Fibroblast of lung (primary cell): ENCODE data around the gene GJB5. TPM values are rescaled to one million over a fixed set of nuclear protein-coding genes. Genes with fewer than 3 reads are reported as not detected.

Source experiments
- DNase-seq, 2 donors: peaks; one replicate each; pipeline versions ENCODE4 v3.0.0 to v3.0.0-alpha.2; 2010; ENCODE audit warnings: low read depth in 2 of 2
- H2AFZ ChIP-seq: 2 replicates; pipeline ENCODE4 v1.5.1; 2012; ENCODE audit warnings: low read length, control low read depth, inconsistent platforms
- H3K27ac ChIP-seq: 2 replicates; pipeline ENCODE4 v1.5.1; 2011; ENCODE audit warnings: low read length, control low read depth; ENCODE audit not compliant: insufficient read depth
- H3K27me3 ChIP-seq: 2 replicates; pipeline ENCODE4 v1.5.1; 2011; ENCODE audit warnings: mild to moderate bottlenecking, low read length; ENCODE audit not compliant: control insufficient read depth, insufficient read depth
- H3K36me3 ChIP-seq: 2 replicates; pipeline ENCODE4 v1.5.1; 2011; ENCODE audit warnings: low read length; ENCODE audit not compliant: control insufficient read depth, insufficient read depth
- H3K4me1 ChIP-seq: 2 replicates; pipeline ENCODE4 v1.5.1; 2011; ENCODE audit warnings: low read length; ENCODE audit not compliant: control insufficient read depth, insufficient read depth; ENCODE audit errors: extremely low read depth
- H3K4me2 ChIP-seq: 2 replicates; pipeline ENCODE4 v1.5.1; 2011; ENCODE audit warnings: low read length, control low read depth; ENCODE audit not compliant: insufficient read depth; ENCODE audit errors: extremely low read depth
- H3K4me3 ChIP-seq, 4 experiments: fragments of 200-600 bp in 1 of 4; sonication (generic) in 1 of 4; replicated peaks in 1 of 4; 2 replicates each; pipeline ENCODE4 v1.5.1; 2011 to 2016; ENCODE audit warnings: low read length in 4 of 4, low read depth in 3 of 4, mild to moderate bottlenecking in 3 of 4, control low read depth in 2 of 4, inconsistent platforms in 1 of 4, mixed read lengths in 1 of 4; ENCODE audit not compliant: insufficient read depth in 1 of 4; ENCODE audit errors: control extremely low read depth in 1 of 4
- H3K79me2 ChIP-seq: 2 replicates; pipeline ENCODE4 v1.5.1; 2012; ENCODE audit warnings: mild to moderate bottlenecking, low read length, inconsistent platforms; ENCODE audit not compliant: control insufficient read depth, insufficient read depth
- H3K9ac ChIP-seq: 2 replicates; pipeline ENCODE4 v1.5.1; 2011; ENCODE audit warnings: mild to moderate bottlenecking, low read length, control low read depth; ENCODE audit not compliant: insufficient read depth
- H3K9me3 ChIP-seq: 2 replicates; pipeline ENCODE4 v1.5.1; 2012; ENCODE audit warnings: low read depth, low read length; ENCODE audit not compliant: control insufficient read depth, insufficient read depth
- H4K20me1 ChIP-seq: 2 replicates; pipeline ENCODE4 v1.5.1; 2011; ENCODE audit warnings: low read length; ENCODE audit not compliant: control insufficient read depth, insufficient read depth; ENCODE audit errors: extremely low read depth
- CTCF ChIP-seq, 2 donors: IDR thresholded peaks in 1 of 2; conservative IDR thresholded peaks in 1 of 2; 1 replicate in 1 of 2; 2 replicates in 1 of 2; pipeline ENCODE4 v1.5.1; 2011 to 2012; ENCODE audit warnings: low read length in 2 of 2, control low read depth in 1 of 2, inconsistent platforms in 1 of 2, low read depth in 1 of 2, mild to moderate bottlenecking in 1 of 2
- EZH2 ChIP-seq: IDR thresholded peaks from 2 replicates; pipeline ENCODE4 v1.5.1; 2012; ENCODE audit warnings: low read length, control low read depth, mild to moderate bottlenecking; ENCODE audit errors: missing control alignments
- polyA plus RNA-seq, 2 donors: library from polyadenylated mRNA; depleted of rRNA in 1 of 2; stranded (reverse) in 1 of 2; unstranded in 1 of 2; fragments of >200 nt; gene quantifications; 2 replicates each; pipeline ENCODE4 v1.2.1, GENCODE V29; 2011 to 2012; ENCODE audit warnings: missing spikeins in 1 of 2
- total RNA-seq: library from RNA; depleted of rRNA; stranded (reverse); fragments of >200 nt; gene quantifications from 2 replicates; pipeline ENCODE4 v1.2.1, GENCODE V29; 2014

The GJB5 gene
- total and polyA plus RNA-seq, 2 donors (not counting 1 experiment from before 2014, with no cell fraction given) = not detected

GRCh38 chr1:34800214-34800613 is 45.4 kb downstream of the GJB5 start:
- H4K20me1 ChIP-seq = no peaks in the 10 kb centered on the region
- TF ChIP-seq EZH2 (no peak), CTCF (conservative IDR thresholded peaks at IDR 0.05 in 1 of 2, IDR thresholded peaks at IDR 0.05 in 1 of 2; ENCODE audit: low read depth in 1 of 2, low read length in 2 of 2) (no peak)
- H3K79me2 ChIP-seq = no peaks in the 10 kb centered on the region
- H3K4me3 ChIP-seq = no peak overlapping the region
- H3K9ac ChIP-seq = no peak overlapping the region
- no peak overlapping the region for H3K4me2 ChIP-seq
- H3K27me3 ChIP-seq = no peaks in the 10 kb centered on the region
- H2AFZ ChIP-seq = no peak overlapping the region
- H3K9me3 ChIP-seq = no peaks in the 10 kb centered on the region
- H3K27ac ChIP-seq = no peak overlapping the region
- H3K36me3 ChIP-seq = no peaks in the 10 kb centered on the region
- H3K4me1 ChIP-seq = no peaks in the 10 kb centered on the region
- DNase-seq = peak in 1 of 2 donors; percentile 48

DNA sequence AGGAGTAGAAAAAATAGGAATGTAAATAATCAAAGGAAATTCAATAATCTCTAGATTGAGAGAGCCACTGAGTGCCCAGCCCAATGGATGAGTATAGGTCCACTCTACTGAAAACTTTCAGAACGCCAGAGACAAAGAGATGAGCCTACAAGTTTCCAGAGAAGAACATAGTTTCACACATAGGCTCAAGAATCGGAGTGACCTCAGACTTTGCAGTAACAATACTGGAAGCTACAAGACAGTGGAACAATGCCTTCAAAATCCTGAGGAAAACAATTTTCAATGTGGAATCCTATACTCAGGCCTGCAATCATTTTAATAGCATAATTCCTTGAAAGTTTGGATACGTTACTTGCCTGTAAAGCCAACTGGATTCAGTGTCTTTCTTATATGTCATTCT is 48.9 kb downstream of the GJB5 start:
- Histone ChIP-seq H4K20me1 (no peaks in the 10 kb centered on the region), H3K4me2 (no peak overlapping the region), H3K9ac (no peak overlapping the region), H3K4me1 (no peaks in the 10 kb centered on the region), H3K4me3 (no peak overlapping the region), H3K79me2 (no peaks in the 10 kb centered on the region), H3K36me3 (no peaks in the 10 kb centered on the region), H2AFZ (no peak overlapping the region), H3K27me3 (no peaks in the 10 kb centered on the region), H3K27ac (no peak overlapping the region), H3K9me3 (no peaks in the 10 kb centered on the region)
- no peak for DNase-seq
- TF ChIP-seq EZH2 = no peak
- TF ChIP-seq CTCF (conservative IDR thresholded peaks at IDR 0.05 in 1 of 2, IDR thresholded peaks at IDR 0.05 in 1 of 2; ENCODE audit: low read depth in 1 of 2, low read length in 2 of 2) = no peak

GRCh38 chr1:34806396-34806795 is 51.5 kb downstream of the GJB5 start:
- TF ChIP-seq EZH2 = no peak
- TF ChIP-seq CTCF (conservative IDR thresholded peaks at IDR 0.05 in 1 of 2, IDR thresholded peaks at IDR 0.05 in 1 of 2; ENCODE audit: low read depth in 1 of 2, low read length in 2 of 2) = no peak
- no peaks in the 10 kb centered on the region for H3K27me3 ChIP-seq
- H2AFZ ChIP-seq = no peak overlapping the region
- DNase-seq = peak in 1 of 2 donors; percentile 60
- no peaks in the 10 kb centered on the region for H3K4me1 ChIP-seq
- no peaks in the 10 kb centered on the region for H3K36me3 ChIP-seq
- no peak overlapping the region for H3K27ac ChIP-seq
- no peak overlapping the region for H3K4me3 ChIP-seq
- no peaks in the 10 kb centered on the region for H4K20me1 ChIP-seq
- no peak overlapping the region for H3K9ac ChIP-seq
- no peaks in the 10 kb centered on the region for H3K9me3 ChIP-seq
- no peak overlapping the region for H3K4me2 ChIP-seq
- H3K79me2 ChIP-seq = no peaks in the 10 kb centered on the region

Other genes with a start within 250 kb of the GJB5 start
- gene GJB4, start 4.7 kb downstream of the GJB5 start, total RNA-seq = not detected in 2 replicates
- not detected in 2 replicates for gene GJB4, start 4.7 kb downstream of the GJB5 start, polyA plus RNA-seq
- gene GJB3, start 26.2 kb downstream of the GJB5 start, total RNA-seq = not detected in 2 replicates
- gene GJB3, start 26.2 kb downstream of the GJB5 start, polyA plus RNA-seq = not detected in 2 replicates
- not detected in 2 replicates for gene GJA4, start 38.0 kb downstream of the GJB5 start, total RNA-seq
- gene GJA4, start 38.0 kb downstream of the GJB5 start, polyA plus RNA-seq = not detected in 2 replicates
- gene SMIM12, start 104.7 kb downstream of the GJB5 start, total RNA-seq = 14.4 and 18.2 TPM in 2 replicates
- 59.7 and 66.0 TPM in 2 replicates for gene SMIM12, start 104.7 kb downstream of the GJB5 start, polyA plus RNA-seq
- not detected in 2 replicates for gene DLGAP3, start 174.6 kb downstream of the GJB5 start, total RNA-seq
- 0.02 TPM in 1 of 2 replicates, not detected in the other for gene DLGAP3, start 174.6 kb downstream of the GJB5 start, polyA plus RNA-seq
- 31.3 and 36.0 TPM in 2 replicates for gene TMEM35B, start 230.3 kb downstream of the GJB5 start, total RNA-seq
- 33.1 and 45.0 TPM in 2 replicates for gene TMEM35B, start 230.3 kb downstream of the GJB5 start, polyA plus RNA-seq